Astrocyte (in vitro differentiated cells and primary cell): Measurements from ENCODE around the gene NPPA.

Experiments
- CTCF ChIP-seq: IDR thresholded peaks from 2 replicates; pipeline ENCODE4 v1.5.1; 2011; ENCODE audit warnings: low read depth, mild to moderate bottlenecking, inconsistent platforms, low read length, moderate library complexity; ENCODE audit not compliant: insufficient read depth
- EZH2 ChIP-seq: IDR thresholded peaks from 2 replicates; pipeline ENCODE4 v1.6.1; 2012; ENCODE audit warnings: mild to moderate bottlenecking, low read length, inconsistent platforms; ENCODE audit not compliant: insufficient read depth

GRCh38 chr1:11823366-11824137 lies 24.0 kb downstream of the NPPA start:
- TF ChIP-seq CTCF (no peak), EZH2 (no peak)
